Inferior parietal cortex (tissue), 1 donor: ENCODE measurements around the gene IQCE.

Source experiments
- DNase-seq: peaks from one replicate; pipeline ENCODE4 v3.0.0-alpha.2; 2016; ENCODE audit errors: extremely low spot score

Gene IQCE

GRCh38 chr7:2614631-2615330 lies 56.0 kb downstream of the IQCE start:
- no peak for DNase-seq

- no peak for DNase-seq
These were observed 57.9 kb downstream of the IQCE start for GRCh38 chr7:2616387-2617324.

GRCh38 chr7:2617325-2617905 lies 58.6 kb downstream of the IQCE start:
- DNase-seq: no peak

GRCh38 chr7:2619116-2619515 lies 60.3 kb downstream of the IQCE start:
- DNase-seq: no peak

GRCh38 chr7:2621061-2621828 lies 62.5 kb downstream of the IQCE start:
- no peak for DNase-seq

- DNase-seq: no peak
These were observed 63.3 kb downstream of the IQCE start for GRCh38 chr7:2621948-2622640.

GRCh38 chr7:2622869-2623697 lies 64.3 kb downstream of the IQCE start:
- DNase-seq: no peak

GRCh38 chr7:2623698-2624014 lies 64.9 kb downstream of the IQCE start:
- DNase-seq: no peak

- DNase-seq: no peak
These were observed 65.6 kb downstream of the IQCE start for GRCh38 chr7:2624293-2624886.

GRCh38 chr7:2626498-2627117 lies 67.8 kb downstream of the IQCE start:
- DNase-seq: no peak

- DNase-seq: no peak
These were observed 68.7 kb downstream of the IQCE start for GRCh38 chr7:2627258-2628129.

GRCh38 chr7:2628130-2628482 lies 69.3 kb downstream of the IQCE start:
- no peak for DNase-seq

- DNase-seq: no peak
These were observed 70.1 kb downstream of the IQCE start for GRCh38 chr7:2628891-2629290.

- no peak for DNase-seq
These were observed 71.2 kb downstream of the IQCE start for GRCh38 chr7:2629746-2630681.

- no peak for DNase-seq
These were observed 73.4 kb downstream of the IQCE start, which contains the start of gene TTYH3 for GRCh38 chr7:2631946-2632732. TTYH3 (plus strand) TSS chr7:2631986; CDS start chr7:2632156, 170 bp downstream.

GRCh38 chr7:2632733-2633537 lies 74.2 kb downstream of the IQCE start:
- DNase-seq: peak; percentile 19
